Immature natural killer cell (primary cell): Measurements from ENCODE around the gene C1QC. TPM values are rescaled to one million over a fixed set of nuclear protein-coding genes. Genes with fewer than 3 reads are reported as not detected.

Experiments used
- DNase-seq, 3 donors: peaks; one replicate each; pipeline ENCODE4 v3.0.0; 2022; ENCODE audit warnings: mixed read lengths in 1 of 3
- H3K27ac Mint-ChIP-seq, 6 donors: one replicate each; pipeline ENCODE4 v1.8.0; 2020; ENCODE audit warnings: mixed read lengths in 6 of 6, mild to moderate bottlenecking in 5 of 6, inconsistent platforms in 4 of 6, moderate library complexity in 3 of 6
- H3K27me3 Mint-ChIP-seq, 3 donors: one replicate each; pipeline ENCODE4 v1.8.0; 2020 to 2021; ENCODE audit warnings: low read depth in 3 of 3, mild to moderate bottlenecking in 3 of 3, mixed read lengths in 3 of 3, moderate library complexity in 3 of 3, inconsistent platforms in 1 of 3
- H3K36me3 Mint-ChIP-seq, 3 donors: one replicate each; pipeline ENCODE4 v1.8.0; 2020; ENCODE audit warnings: mixed read lengths in 3 of 3, inconsistent platforms in 2 of 3, mild to moderate bottlenecking in 2 of 3
- H3K4me1 Mint-ChIP-seq, 2 donors: one replicate each; pipeline ENCODE4 v1.8.0; 2020; ENCODE audit warnings: inconsistent platforms in 2 of 2, mild to moderate bottlenecking in 2 of 2, mixed read lengths in 2 of 2, moderate library complexity in 1 of 2
- H3K4me3 Mint-ChIP-seq, 5 donors: one replicate each; pipeline ENCODE4 v1.8.0; 2020; ENCODE audit warnings: mild to moderate bottlenecking in 5 of 5, mixed read lengths in 5 of 5, inconsistent platforms in 3 of 5, moderate library complexity in 3 of 5
- H3K9me3 Mint-ChIP-seq, 6 donors: one replicate each; pipeline ENCODE4 v1.8.0; 2020; ENCODE audit warnings: mild to moderate bottlenecking in 6 of 6, mixed read lengths in 6 of 6, inconsistent platforms in 4 of 6, moderate library complexity in 3 of 6
- polyA plus RNA-seq, 3 donors: library from polyadenylated mRNA; unstranded; fragments of 300-500 nt; fragmentation: Illumina TruSeq; gene quantifications; one replicate each; pipeline ENCODE4 v1.2.3, GENCODE V29; 2021

The C1QC gene
- polyA plus RNA-seq, 3 donors from 2014 or later = not detected

DNA sequence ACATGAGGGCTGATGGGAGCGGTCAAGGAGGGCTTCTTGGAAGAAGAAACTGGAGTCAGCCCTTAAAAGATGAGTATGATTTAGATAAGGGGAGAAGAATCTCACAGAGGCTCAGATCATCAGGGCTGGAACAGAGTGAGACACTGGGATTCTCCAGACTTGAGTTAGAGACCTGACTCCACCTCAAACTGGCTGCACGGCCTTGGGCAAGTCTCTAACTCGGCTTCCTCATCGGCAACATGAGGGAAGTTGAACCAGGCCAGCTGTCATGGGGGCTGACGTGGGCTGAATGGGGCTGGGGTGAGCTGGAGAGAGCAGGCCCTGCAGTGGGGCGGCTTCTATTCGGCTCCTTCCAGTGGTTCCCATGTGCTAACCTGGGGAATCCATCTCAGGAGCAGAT lies 2.5 kb downstream of the C1QC start:
- H3K36me3 Mint-ChIP-seq = no peaks in the 10 kb centered on the region

DNA sequence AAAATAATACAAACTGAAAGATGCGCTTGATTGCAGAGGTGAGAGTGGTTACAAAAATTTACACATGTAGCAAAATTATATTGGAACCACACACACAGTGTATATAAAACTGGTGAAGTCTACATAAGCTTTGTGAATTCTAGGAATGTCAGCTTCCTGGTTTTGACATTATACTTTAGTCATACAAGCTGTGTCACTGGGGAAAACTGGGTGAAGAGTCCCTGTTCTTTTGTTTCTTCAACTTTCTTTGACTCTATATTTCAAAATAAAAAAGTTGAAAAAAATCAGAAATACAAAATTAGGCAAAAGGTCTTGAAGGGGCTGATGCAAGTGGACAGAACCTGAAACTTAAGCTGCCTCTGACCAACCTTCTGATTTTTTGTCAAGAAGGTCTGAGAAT lies 3.0 kb downstream of the C1QC start:
- Mint-ChIP-seq H3K4me3 (no peak overlapping the region), H3K36me3 (no peaks in the 10 kb centered on the region)

More for the DNA sequence above, 2.5 kb downstream of the C1QC start:
- Mint-ChIP-seq H3K27ac (no peak overlapping the region), H3K9me3 (no peaks in the 10 kb centered on the region), H3K4me3 (no peak overlapping the region), H3K4me1 (no peaks in the 10 kb centered on the region), H3K27me3 (peaks cover 2 to 13% (median 5%) of the 10 kb centered on the region in 3 donors)
- DNase-seq = no peak

GRCh38 chr1:22650089-22650693 lies 6.8 kb downstream of the C1QC start:
- H3K27ac Mint-ChIP-seq = no peak overlapping the region
- no peaks in the 10 kb centered on the region for H3K36me3 Mint-ChIP-seq
- no peaks in the 10 kb centered on the region for H3K4me1 Mint-ChIP-seq
- no peak for DNase-seq
- H3K27me3 Mint-ChIP-seq = peaks cover 2 to 13% (median 7%) of the 10 kb centered on the region in 3 donors
- H3K9me3 Mint-ChIP-seq = no peaks in the 10 kb centered on the region
- H3K4me3 Mint-ChIP-seq = no peak overlapping the region

More for the DNA sequence above, 3.0 kb downstream of the C1QC start:
- Mint-ChIP-seq H3K9me3 (no peaks in the 10 kb centered on the region), H3K4me1 (no peaks in the 10 kb centered on the region), H3K27me3 (peaks cover 2 to 13% (median 5%) of the 10 kb centered on the region in 3 donors), H3K27ac (no peak overlapping the region)
- no peak for DNase-seq

DNA sequence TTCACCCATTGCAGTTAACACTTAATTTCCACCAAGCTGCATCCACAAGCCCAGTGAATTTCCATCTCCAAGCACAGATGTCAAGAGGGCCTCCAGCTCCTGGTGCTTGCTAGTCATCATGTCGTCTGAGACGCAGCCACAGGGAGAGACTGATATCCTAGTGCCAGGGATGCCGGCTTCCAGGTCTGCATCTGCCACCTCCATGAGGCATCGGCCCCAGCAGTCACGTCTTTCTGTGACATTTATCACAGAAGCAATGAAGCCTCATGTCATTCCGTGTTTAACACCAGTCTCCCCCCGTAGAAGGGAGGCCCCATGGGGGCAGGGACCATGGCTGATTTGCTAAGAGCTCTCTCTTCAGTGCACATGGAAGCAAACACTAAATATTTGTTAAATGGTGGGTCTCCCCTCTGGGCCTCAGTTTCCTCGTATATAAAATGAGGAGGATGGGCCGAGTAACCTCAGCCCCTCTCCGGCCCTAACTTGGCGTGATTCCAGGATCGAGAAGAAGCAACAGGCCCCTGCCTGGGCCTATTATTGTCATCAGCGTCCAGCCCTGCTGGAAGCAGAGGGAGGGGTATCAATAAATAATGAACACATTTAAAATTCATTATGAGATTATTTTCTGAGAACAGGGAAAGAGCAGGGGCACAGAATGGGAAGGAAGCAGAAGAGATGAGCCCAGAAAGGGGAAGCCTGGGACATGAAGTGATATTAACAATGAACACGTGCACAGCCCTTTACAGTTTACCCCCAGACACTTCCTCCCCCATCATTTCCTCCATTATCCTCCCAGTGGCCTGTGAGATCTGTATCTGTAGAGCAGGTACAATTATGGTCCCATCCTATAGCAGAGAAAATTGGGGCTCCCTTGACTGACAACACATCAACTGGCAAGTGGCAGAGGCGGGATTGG lies 8.8 kb downstream of the C1QC start:
- no peaks in the 10 kb centered on the region for H3K4me1 Mint-ChIP-seq
- DNase-seq = no peak
- no peak overlapping the region for H3K4me3 Mint-ChIP-seq
- no peak overlapping the region for H3K27ac Mint-ChIP-seq
- H3K27me3 Mint-ChIP-seq = peaks cover under 1 to 5% (median 5%) of the 10 kb centered on the region in 3 donors
- no peaks in the 10 kb centered on the region for H3K9me3 Mint-ChIP-seq
- no peaks in the 10 kb centered on the region for H3K36me3 Mint-ChIP-seq

DNA sequence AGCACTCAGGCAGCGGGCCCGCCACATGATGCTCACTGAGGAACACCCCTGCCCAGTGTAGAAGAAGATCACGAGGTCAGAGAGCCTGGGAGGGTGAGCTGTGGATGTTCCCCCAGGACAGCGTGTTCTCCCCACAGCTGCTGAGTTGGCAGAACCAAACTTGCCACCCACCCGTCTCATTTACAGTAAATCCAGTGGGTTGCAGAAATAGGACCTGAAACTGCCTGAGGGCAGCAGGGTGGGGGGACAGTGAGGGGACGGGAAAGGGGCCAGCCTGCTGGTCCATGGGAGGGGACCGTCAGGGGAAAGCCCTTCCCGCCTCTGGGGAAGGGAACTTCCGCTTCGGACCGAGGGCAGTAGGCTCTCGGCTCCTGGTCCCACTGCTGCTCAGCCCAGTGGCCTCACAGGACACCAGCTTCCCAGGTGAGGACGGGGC lies 9.5 kb downstream of the C1QC start, which contains the start of gene C1QB:
TSS of gene C1QB (plus strand) at position 356 of the 436 bp plus-strand sequence. CDS start 6,227 bp downstream, outside the sequence.
- DNase-seq = no peak
- no peaks in the 10 kb centered on the region for H3K36me3 Mint-ChIP-seq
- no peak within 1 kb of the TSS for H3K27ac Mint-ChIP-seq
- H3K27me3 Mint-ChIP-seq = peaks cover 0 to 5% (median 2%) of the 10 kb centered on the region in 3 donors
- no peak within 1 kb of the TSS for H3K4me3 Mint-ChIP-seq
- no peaks in the 10 kb centered on the region for H3K4me1 Mint-ChIP-seq
- H3K9me3 Mint-ChIP-seq = no peaks in the 10 kb centered on the region

- Mint-ChIP-seq H3K36me3 (no peaks in the 10 kb centered on the region), H3K27ac (no peak overlapping the region), H3K4me1 (no peaks in the 10 kb centered on the region), H3K4me3 (no peak overlapping the region), H3K27me3 (peaks cover 0 to 5% (median 5%) of the 10 kb centered on the region in 3 donors), H3K9me3 (no peaks in the 10 kb centered on the region)
- no peak for DNase-seq
These were observed 11.3 kb downstream of the C1QC start for GRCh38 chr1:22654692-22655091.

GRCh38 chr1:22658385-22659163 lies 15.1 kb downstream of the C1QC start:
- Mint-ChIP-seq H3K36me3 (no peaks in the 10 kb centered on the region), H3K9me3 (no peaks in the 10 kb centered on the region), H3K27ac (no peak overlapping the region), H3K4me3 (no peak overlapping the region), H3K27me3 (peaks cover 0 to 5% (median 5%) of the 10 kb centered on the region in 3 donors), H3K4me1 (no peaks in the 10 kb centered on the region)
- DNase-seq = no peak

GRCh38 chr1:22660716-22661241 lies 17.3 kb downstream of the C1QC start:
- DNase-seq = no peak
- no peak overlapping the region for H3K27ac Mint-ChIP-seq
- peaks cover 0 to 5% (median 0%) of the 10 kb centered on the region in 3 donors for H3K27me3 Mint-ChIP-seq
- H3K9me3 Mint-ChIP-seq = no peaks in the 10 kb centered on the region
- no peaks in the 10 kb centered on the region for H3K4me1 Mint-ChIP-seq
- H3K4me3 Mint-ChIP-seq = no peak overlapping the region
- H3K36me3 Mint-ChIP-seq = no peaks in the 10 kb centered on the region

GRCh38 chr1:22661880-22662279 lies 18.4 kb downstream of the C1QC start:
- no peak overlapping the region for H3K27ac Mint-ChIP-seq
- peaks cover 0 to 5% (median 0%) of the 10 kb centered on the region in 3 donors for H3K27me3 Mint-ChIP-seq
- H3K36me3 Mint-ChIP-seq = no peaks in the 10 kb centered on the region
- no peak overlapping the region for H3K4me3 Mint-ChIP-seq
- H3K9me3 Mint-ChIP-seq = no peaks in the 10 kb centered on the region
- no peaks in the 10 kb centered on the region for H3K4me1 Mint-ChIP-seq
- DNase-seq = no peak

- peaks cover 0 to 5% (median 0%) of the 10 kb centered on the region in 3 donors for H3K27me3 Mint-ChIP-seq
- H3K27ac Mint-ChIP-seq = no peak overlapping the region
- H3K4me3 Mint-ChIP-seq = no peak overlapping the region
- no peaks in the 10 kb centered on the region for H3K36me3 Mint-ChIP-seq
- H3K9me3 Mint-ChIP-seq = no peaks in the 10 kb centered on the region
- DNase-seq = no peak
- H3K4me1 Mint-ChIP-seq = no peaks in the 10 kb centered on the region
These were observed 18.9 kb downstream of the C1QC start for GRCh38 chr1:22662318-22662717.

GRCh38 chr1:22662986-22663408 lies 19.6 kb downstream of the C1QC start:
- Mint-ChIP-seq H3K4me3 (no peak overlapping the region), H3K27me3 (peaks cover 0 to 4% (median 0%) of the 10 kb centered on the region in 3 donors), H3K9me3 (no peaks in the 10 kb centered on the region), H3K4me1 (no peaks in the 10 kb centered on the region), H3K27ac (no peak overlapping the region), H3K36me3 (no peaks in the 10 kb centered on the region)
- no peak for DNase-seq

DNA sequence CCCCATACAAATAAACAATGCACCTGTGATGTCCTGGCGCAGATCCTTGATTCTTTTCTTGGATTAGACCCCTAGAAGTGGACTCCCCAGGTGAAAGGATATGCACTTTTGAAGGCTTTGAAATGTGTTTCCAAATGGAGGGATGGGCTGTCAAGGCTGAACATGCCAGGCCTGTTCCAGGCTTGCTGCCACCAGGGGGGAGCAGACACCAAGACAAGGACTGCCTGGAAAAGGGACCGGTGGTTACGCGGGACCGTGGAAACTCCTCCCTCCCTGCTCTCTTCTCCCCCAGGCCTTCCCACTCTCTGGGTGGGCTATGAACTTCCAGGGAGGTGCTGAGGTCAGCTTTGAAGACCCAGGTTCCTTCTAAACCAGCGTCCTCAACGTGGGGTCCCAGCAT lies 22.3 kb downstream of the C1QC start:
- peaks cover 0 to 5% (median 2%) of the 10 kb centered on the region in 3 donors for H3K27me3 Mint-ChIP-seq
- DNase-seq = no peak
- H3K9me3 Mint-ChIP-seq = no peaks in the 10 kb centered on the region
- no peak overlapping the region for H3K27ac Mint-ChIP-seq
- no peaks in the 10 kb centered on the region for H3K4me1 Mint-ChIP-seq
- H3K36me3 Mint-ChIP-seq = no peaks in the 10 kb centered on the region
- no peak overlapping the region for H3K4me3 Mint-ChIP-seq

DNA sequence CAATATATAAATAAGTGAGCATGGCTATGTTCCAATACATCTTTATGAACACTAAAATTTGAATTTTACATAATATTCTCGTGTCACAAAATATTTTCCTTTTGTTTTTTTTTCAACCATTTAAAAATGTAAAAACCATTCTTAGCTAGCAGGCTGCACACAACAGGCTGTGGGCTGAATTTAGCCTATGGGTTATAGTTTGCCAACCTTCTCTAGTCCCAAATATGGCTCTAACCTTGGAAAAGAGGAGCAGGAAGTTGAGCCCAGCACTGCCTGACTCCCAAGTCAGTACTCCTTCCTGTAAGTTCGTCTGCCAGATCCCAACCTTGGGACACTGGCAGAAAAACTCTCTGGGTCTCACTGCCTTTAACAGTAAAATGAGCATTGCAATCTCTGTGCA lies 23.0 kb downstream of the C1QC start:
- Mint-ChIP-seq H3K27me3 (peaks cover 0 to 8% (median 2%) of the 10 kb centered on the region in 3 donors), H3K9me3 (no peaks in the 10 kb centered on the region), H3K36me3 (no peaks in the 10 kb centered on the region), H3K27ac (no peak overlapping the region), H3K4me3 (no peak overlapping the region), H3K4me1 (no peaks in the 10 kb centered on the region)
- DNase-seq = no peak
